ENCODE data around the gene RHOT2. TPM values are rescaled to one million over a fixed set of nuclear protein-coding genes. Genes with fewer than 3 reads are reported as not detected.

RHOT2 gene
- total RNA-seq, 1 experiment from 2014 or later, result 98.5 TPM

GRCh38 chr16:677316-678190 is 9.6 kb downstream of the RHOT2 start:
- Histone ChIP-seq H3K36me3 (ENCODE audit: control insufficient read depth in 1 of 2, insufficient read depth in 2 of 2, low read length in 2 of 2) (peaks cover 0 to 19% of the 10 kb centered on the region in 2 experiments; a peak in 2 of 4 replicates), H3K4me3 (replicated peaks in 1 of 2; ENCODE audit: low read depth in 1 of 2, low read length in 2 of 2) (no peak overlapping the region), H3K79me2 (ENCODE audit: insufficient read depth, low read length) (peaks cover 21% of the 10 kb centered on the region), H2AFZ (ENCODE audit: low read depth, low read length, poor library complexity, severe bottlenecking) (no peak overlapping the region), H3K4me2 (ENCODE audit: low read length) (no peak overlapping the region), H3K4me1 (ENCODE audit: control insufficient read depth in 1 of 2, insufficient read depth in 2 of 2, low read length in 2 of 2) (peaks cover 5 to 27% of the 10 kb centered on the region in 2 experiments; a peak in 3 of 4 replicates), H3K27ac (ENCODE audit: low read depth, low read length) (no peak overlapping the region), H3K9ac (ENCODE audit: low read length) (no peak overlapping the region), H3K27me3 (ENCODE audit: insufficient read depth, low read length) (no peaks in the 10 kb centered on the region), H3K9me3 (ENCODE audit: control insufficient read depth in 1 of 2, insufficient read depth in 1 of 2, low read depth in 1 of 2, low read length in 2 of 2) (no peaks in the 10 kb centered on the region), H3K9me2 (ENCODE audit: insufficient read depth) (no peaks in the 10 kb centered on the region), H4K20me1 (ENCODE audit: insufficient read depth) (no peaks in the 10 kb centered on the region)
- TF ChIP-seq ATF3 (IDR thresholded peaks at IDR 0.05) (no peak), EZH2 (IDR thresholded peaks at IDR 0.05) (no peak), FOSL1 (IDR thresholded peaks at IDR 0.05; ENCODE audit: low read depth) (no peak), REST (IDR thresholded peaks at IDR 0.05; ENCODE audit: low read depth) (no peak), SIN3A (IDR thresholded peaks at IDR 0.05; ENCODE audit: low read depth) (no peak), SRF (IDR thresholded peaks at IDR 0.05; ENCODE audit: low read depth) (no peak), EGR1 (IDR thresholded peaks at IDR 0.05; ENCODE audit: low read depth) (no peak), ZBTB33 (IDR thresholded peaks at IDR 0.05; ENCODE audit: extremely low read depth, insufficient replicate concordance, low read length) (no peak), CTCF (IDR thresholded peaks at IDR 0.05 in 2 of 3, conservative IDR thresholded peaks at IDR 0.05 in 1 of 3; ENCODE audit: borderline replicate concordance in 1 of 3, insufficient read depth in 1 of 3, low read depth in 2 of 3, low read length in 2 of 3) (no peak)
- intact Hi-C loops (cut with micrococcal nuclease), result no loop called here
- BruUV-seq (replicated peaks), result no TSS peak
- no peak for DNase-seq (ENCODE audit: low read depth, low spot score)
- CTCF ChIA-PET, result no interaction called here
- RAD21 ChIA-PET (ENCODE audit: low non-redundant PET in 1 of 2, low total read pairs in 2 of 2, uncharacterized antibody in 2 of 2, unreplicated experiment in 2 of 2), result no interaction called here
- no peak for ATAC-seq
- POLR2A ChIA-PET, result no interaction called here

Measured in HCT116 (cell line).